Type B pancreatic cell (in vitro differentiated cells): ENCODE measurements around the gene LEF1. TPM values are rescaled to one million over a fixed set of nuclear protein-coding genes. Genes with fewer than 3 reads are reported as not detected.

Source experiments
- DNase-seq: peaks from one replicate; pipeline ENCODE4 v3.0.0; 2021; ENCODE audit warnings: mixed read lengths; ENCODE audit not compliant: unreplicated experiment; ENCODE audit errors: extremely low spot score
- H3K27ac Mint-ChIP-seq: 2 replicates; pipeline ENCODE4 v1.8.0; 2021; ENCODE audit warnings: mild to moderate bottlenecking, mixed read lengths
- H3K27me3 Mint-ChIP-seq: 2 replicates; pipeline ENCODE4 v1.8.0; 2021; ENCODE audit warnings: mixed read lengths
- H3K36me3 Mint-ChIP-seq: 2 replicates; pipeline ENCODE4 v1.8.0; 2021; ENCODE audit warnings: mixed read lengths
- H3K4me1 Mint-ChIP-seq: one replicate; pipeline ENCODE4 v1.8.0; 2021; ENCODE audit warnings: mixed read lengths; ENCODE audit not compliant: unreplicated experiment
- H3K4me3 Mint-ChIP-seq: 2 replicates; pipeline ENCODE4 v1.8.0; 2021; ENCODE audit warnings: mild to moderate bottlenecking, mixed read lengths
- H3K9me3 Mint-ChIP-seq: 2 replicates; pipeline ENCODE4 v1.8.0; 2021; ENCODE audit warnings: mixed read lengths
- total RNA-seq: library from RNA; stranded (reverse); gene quantifications from 2 replicates; pipeline ENCODE4 v1.2.1, GENCODE V29; 2021; ENCODE audit warnings: low replicate concordance
- TF ChIP-seq, protein P1 (sequence below): fragments of 200-600 bp; sonication (generic); conservative IDR thresholded peaks from 2 replicates; pipeline ENCODE4 v1.5.0; 2021; ENCODE audit warnings: antibody characterized with exemption, mild to moderate bottlenecking

Gene LEF1
- total RNA-seq, 1 donor from 2014 or later, result 66.1 TPM

DNA sequence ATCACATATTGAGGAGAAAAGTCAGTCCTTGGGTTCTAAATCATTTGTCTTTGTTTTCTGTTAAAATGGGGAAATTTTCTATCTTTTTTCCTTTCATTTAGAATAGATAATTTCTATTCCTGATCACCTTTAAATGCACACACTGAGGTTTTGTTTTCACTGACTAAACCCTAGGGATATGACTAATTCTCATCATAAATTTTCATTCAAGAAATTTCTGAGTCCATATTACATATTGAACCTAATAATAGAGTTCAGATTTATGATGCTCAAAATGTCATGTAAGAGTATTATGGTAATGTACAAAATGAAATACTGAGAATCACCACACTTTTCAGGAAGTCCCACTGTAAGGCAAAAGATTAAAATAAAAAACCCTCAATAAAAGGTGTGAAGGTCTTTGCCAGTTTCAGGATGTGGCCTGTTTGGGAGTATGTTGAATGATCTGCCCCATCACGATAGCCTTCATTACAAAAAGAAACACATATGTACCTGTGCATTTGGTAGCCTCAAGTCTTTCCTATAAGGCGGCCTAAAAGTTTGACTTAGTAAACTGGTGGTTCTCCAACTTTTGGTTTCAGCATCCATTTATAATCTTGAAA, 49.4 kb downstream of the LEF1 start:
- no peak overlapping the region for H3K4me3 Mint-ChIP-seq
- no peaks in the 10 kb centered on the region for H3K36me3 Mint-ChIP-seq
- no peak overlapping the region for H3K27ac Mint-ChIP-seq
- peaks cover 22% of the 10 kb centered on the region for H3K27me3 Mint-ChIP-seq
- TF ChIP-seq, protein P1, sequence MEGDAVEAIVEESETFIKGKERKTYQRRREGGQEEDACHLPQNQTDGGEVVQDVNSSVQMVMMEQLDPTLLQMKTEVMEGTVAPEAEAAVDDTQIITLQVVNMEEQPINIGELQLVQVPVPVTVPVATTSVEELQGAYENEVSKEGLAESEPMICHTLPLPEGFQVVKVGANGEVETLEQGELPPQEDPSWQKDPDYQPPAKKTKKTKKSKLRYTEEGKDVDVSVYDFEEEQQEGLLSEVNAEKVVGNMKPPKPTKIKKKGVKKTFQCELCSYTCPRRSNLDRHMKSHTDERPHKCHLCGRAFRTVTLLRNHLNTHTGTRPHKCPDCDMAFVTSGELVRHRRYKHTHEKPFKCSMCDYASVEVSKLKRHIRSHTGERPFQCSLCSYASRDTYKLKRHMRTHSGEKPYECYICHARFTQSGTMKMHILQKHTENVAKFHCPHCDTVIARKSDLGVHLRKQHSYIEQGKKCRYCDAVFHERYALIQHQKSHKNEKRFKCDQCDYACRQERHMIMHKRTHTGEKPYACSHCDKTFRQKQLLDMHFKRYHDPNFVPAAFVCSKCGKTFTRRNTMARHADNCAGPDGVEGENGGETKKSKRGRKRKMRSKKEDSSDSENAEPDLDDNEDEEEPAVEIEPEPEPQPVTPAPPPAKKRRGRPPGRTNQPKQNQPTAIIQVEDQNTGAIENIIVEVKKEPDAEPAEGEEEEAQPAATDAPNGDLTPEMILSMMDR, result no peak
- DNase-seq, result no peak
- H3K9me3 Mint-ChIP-seq, result no peaks in the 10 kb centered on the region
- H3K4me1 Mint-ChIP-seq, result peaks cover 47% of the 10 kb centered on the region

DNA sequence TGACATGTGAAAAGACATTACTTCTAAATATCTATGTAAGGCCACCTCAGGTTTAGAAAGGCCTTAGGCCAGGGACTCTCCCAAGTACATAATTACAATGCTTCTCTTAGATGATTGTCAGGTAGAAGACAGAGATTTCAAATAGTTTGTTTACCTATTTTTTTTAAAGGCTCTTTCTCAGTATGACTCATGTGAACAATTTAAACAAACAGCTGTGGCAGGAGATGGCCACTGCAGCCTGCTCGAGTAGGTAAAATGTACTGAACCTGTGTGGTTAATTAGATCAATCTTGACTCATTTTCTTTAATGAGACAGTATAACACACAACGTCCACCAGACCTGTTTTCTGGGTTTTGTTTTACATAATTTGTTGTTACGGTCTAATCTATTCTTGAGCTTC, 50.2 kb downstream of the LEF1 start:
- no peak overlapping the region for H3K27ac Mint-ChIP-seq
- no peaks in the 10 kb centered on the region for H3K9me3 Mint-ChIP-seq
- peaks cover 25% of the 10 kb centered on the region for H3K27me3 Mint-ChIP-seq
- no peaks in the 10 kb centered on the region for H3K36me3 Mint-ChIP-seq
- TF ChIP-seq, protein P1, result peak; percentile 23
- no peak overlapping the region for H3K4me3 Mint-ChIP-seq
- no peak for DNase-seq
- H3K4me1 Mint-ChIP-seq, result peaks cover 52% of the 10 kb centered on the region

DNA sequence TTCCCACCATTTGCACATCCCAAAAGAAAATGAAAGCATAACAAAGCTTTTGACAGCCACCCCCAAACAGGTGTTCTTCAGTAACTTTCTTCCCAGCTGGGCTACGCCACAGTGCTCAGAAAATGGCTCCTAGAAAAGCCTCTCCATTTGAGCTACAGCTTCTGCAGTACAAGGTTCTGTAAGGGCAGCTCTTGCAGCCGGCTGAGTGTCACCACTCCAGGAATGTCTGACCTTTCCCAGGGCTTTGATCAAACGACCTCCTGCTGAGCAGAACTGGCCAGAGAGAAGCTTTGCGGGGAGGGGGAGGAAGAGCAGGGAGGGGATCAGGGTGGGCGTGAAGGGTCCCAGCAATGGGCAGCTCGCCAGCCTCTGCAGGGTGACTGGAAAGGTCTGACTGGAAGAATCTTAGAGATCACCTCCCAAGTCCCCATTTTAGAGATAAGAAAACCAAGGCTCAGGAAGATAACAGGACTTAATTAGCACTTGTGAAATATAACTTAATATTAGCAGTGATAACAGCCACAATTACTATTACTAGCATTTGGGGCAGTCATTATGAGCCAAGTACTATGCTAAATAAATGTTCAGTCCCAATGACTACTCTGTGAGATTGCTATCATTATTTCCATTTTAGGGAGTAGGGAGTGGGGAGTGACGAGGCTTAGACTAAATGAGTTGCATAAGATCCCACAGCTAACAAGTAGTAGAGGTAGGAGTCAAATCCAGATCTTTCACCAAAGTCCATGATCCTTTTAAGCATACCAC, 51.1 kb downstream of the LEF1 start:
- Mint-ChIP-seq H3K9me3 (no peaks in the 10 kb centered on the region), H3K36me3 (no peaks in the 10 kb centered on the region), H3K4me3 (no peak overlapping the region), H3K27me3 (peaks cover 31% of the 10 kb centered on the region), H3K27ac (no peak overlapping the region), H3K4me1 (peaks cover 60% of the 10 kb centered on the region)
- TF ChIP-seq, protein P1, result no peak
- no peak for DNase-seq

DNA sequence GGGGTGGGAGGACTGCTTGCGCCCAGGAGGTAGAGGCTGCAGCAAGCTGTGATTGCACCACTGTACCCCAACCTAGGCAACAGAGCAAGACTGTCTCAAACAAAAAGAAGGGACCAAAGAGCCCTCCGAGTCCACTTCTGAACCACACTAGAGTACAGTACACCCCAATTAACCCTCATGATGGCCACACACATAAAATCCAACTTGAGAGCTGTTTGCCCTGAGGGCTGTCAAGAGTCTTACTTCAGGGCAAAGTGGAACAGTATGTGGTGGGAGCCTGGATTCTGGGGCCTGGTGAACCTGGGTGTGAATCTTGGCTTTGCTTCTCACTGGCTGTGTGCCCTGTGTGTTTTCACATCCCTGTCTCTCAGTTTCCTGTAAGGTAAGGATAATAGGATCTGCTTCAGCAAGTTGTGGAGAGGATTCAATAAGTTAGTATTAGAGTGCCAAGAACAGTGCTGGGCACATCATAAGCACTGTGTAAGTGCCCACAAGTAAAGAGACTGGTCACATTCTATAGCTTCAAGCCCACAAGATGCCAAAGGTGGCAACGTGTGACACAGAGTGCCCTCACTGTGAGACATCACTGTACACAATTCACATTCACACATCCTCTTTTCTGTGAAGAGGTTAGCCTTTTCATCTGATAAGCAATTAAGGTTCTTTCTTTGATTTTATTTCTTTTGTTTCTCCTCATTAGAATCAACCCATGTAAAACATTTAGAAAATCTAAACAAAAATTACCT, 52.1 kb downstream of the LEF1 start:
- no peaks in the 10 kb centered on the region for H3K36me3 Mint-ChIP-seq
- H3K4me1 Mint-ChIP-seq, result peaks cover 61% of the 10 kb centered on the region
- H3K4me3 Mint-ChIP-seq, result no peak overlapping the region
- peaks cover 30% of the 10 kb centered on the region for H3K27me3 Mint-ChIP-seq
- TF ChIP-seq, protein P1, result no peak
- no peaks in the 10 kb centered on the region for H3K9me3 Mint-ChIP-seq
- DNase-seq, result no peak
- no peak overlapping the region for H3K27ac Mint-ChIP-seq

DNA sequence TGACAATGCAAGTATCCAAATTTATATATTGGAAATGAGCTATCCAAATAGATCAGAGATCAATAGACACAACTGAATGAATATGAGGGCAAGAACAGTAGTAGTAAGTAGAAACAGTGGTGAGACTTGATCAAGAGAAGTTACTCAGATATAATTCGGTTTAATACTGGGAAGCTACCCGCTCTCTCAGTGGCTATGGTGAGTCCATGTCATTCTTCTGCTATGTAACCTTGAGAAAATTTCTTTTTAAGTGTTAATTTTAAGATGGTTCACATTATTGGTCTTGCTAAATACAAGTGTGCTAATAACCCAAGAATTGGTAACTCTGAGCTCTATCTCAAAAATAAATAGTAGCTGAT, 53.6 kb downstream of the LEF1 start:
- H3K27me3 Mint-ChIP-seq, result peaks cover 41% of the 10 kb centered on the region
- TF ChIP-seq, protein P1, result no peak
- no peaks in the 10 kb centered on the region for H3K9me3 Mint-ChIP-seq
- DNase-seq, result no peak
- H3K4me3 Mint-ChIP-seq, result no peak overlapping the region
- no peak overlapping the region for H3K27ac Mint-ChIP-seq
- peaks cover 3% of the 10 kb centered on the region for H3K36me3 Mint-ChIP-seq
- H3K4me1 Mint-ChIP-seq, result peaks cover 72% of the 10 kb centered on the region
